OCI-M1 (cell line): Measurements from ENCODE around the gene SNRNP48.

ENCODE experiments used
- DNase-seq: peaks from one replicate; lab custom pipeline; 2025; lab: John Stamatoyannopoulos, UW

Gene SNRNP48

DNA sequence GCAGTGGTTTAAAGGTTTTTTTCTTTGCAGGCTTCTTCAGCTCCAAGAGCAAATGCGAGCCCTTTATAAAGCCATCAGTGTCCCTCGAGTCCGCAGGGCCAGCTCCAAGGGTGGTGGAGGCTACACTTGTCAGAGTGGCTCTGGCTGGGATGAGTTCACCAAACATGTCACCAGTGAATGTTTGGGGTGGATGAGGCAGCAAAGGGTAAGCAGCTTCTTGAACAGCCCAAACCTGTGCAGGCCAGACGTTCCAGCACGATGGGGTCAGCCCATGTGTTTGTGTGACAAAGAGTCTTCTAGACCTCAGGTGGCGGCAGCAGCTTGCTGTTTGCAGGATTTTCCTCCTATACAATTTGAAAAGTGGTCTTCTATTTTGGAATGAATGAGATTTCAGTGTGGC, 30.8 kb upstream of the SNRNP48 start:
- no peak for DNase-seq

- DNase-seq = peak; percentile 23
These were observed 30.2 kb upstream of the SNRNP48 start for GRCh38 chr6:7559651-7560385.

- DNase-seq = peak; percentile 22
These were observed 28.6 kb upstream of the SNRNP48 start for GRCh38 chr6:7561153-7561964.

DNA sequence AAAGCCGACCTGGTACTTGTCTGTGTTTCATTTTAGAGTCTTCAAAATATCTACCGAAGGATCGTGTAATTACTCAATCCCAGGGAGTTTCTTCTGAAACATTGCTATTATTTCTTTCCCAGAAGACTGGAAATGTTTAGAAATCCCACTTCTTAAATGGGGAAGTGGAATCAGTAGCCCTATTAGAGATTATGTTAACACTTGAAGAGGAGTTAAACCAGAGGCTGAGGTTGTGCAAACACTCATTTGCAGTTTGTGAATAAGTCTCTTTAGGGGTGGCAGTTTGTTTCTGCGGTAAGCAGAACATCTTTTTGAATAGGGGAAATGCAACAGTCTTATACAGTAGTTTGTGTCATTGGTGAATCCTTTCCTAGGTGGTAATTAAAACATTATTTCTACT, 27.2 kb upstream of the SNRNP48 start:
- DNase-seq = no peak

DNA sequence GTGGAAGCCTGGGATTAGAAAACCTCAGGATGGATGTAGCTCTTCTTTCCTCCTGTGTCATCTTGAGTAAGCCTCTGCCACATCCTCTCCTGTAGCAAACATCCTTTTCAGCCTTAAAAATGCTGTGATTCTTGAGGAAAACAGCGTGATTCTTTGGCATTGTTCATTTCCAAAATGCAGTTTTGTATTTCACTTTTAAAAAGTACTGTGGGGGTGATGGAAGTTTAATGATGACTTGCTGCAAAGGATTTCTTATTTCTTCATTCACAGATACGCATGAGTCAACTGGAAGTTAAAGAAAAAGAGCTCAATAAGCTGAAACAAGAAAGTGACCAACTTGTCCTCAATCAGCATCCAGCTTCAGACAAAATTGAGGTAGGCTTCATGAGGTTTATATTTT, 23.9 kb upstream of the SNRNP48 start:
- DNase-seq = no peak

GRCh38 chr6:7566617-7567173, 23.3 kb upstream of the SNRNP48 start:
- DNase-seq = peak; percentile 20

GRCh38 chr6:7568021-7568420, 22.0 kb upstream of the SNRNP48 start:
- no peak for DNase-seq

- no peak for DNase-seq
These were observed 20.9 kb upstream of the SNRNP48 start for GRCh38 chr6:7569082-7569481.

DNA sequence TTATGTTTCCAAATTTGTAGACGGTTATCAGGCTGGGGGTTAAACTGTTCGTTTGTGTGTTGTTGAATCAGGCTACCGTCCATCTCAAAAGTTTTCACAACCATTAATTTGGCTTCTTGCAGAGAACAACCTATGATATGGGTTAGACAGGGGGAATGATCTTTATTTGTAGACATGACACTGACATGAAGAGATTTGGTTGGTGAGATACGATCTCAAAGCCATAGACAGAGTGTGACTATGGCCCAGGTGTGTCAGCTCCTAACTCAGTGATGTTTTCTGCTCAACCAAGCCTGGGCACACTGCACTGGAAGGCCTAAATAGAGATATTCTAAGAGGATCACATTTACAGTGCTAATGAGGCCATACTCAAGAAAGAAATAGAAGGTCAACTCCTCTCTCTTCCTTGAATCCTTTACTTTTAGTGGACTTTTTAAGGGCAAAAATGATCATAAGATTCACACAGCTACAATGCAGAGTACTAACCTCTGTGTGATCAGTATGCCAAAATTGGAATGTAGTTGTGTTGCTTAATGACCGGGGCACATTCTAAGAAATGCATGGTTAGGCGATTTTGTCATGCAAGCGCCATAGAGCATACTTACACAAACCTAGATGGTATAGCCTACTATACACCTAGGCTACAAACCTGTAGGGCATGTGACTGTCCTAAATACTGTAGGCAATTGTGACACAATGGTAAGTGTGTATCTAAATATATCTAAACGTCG, 17.6 kb upstream of the SNRNP48 start:
- no peak for DNase-seq

DNA sequence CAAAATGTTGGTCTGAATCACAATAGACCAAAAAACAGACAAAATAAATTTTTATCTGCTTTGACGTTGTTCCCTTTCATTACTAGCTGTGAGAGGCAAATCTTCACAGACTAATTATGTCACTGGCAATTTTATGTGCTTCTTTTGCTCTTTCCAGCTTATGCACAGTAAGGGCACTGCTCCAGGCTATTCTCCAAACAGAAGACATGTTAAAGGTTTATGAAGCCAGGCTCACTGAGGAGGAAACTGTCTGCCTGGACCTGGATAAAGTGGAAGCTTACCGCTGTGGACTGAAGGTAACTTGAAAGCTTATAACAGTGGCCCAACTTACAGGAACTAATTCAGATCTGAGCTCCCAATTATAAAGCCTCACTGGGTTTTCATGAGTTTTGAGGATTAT, 15.5 kb upstream of the SNRNP48 start:
- no peak for DNase-seq

DNA sequence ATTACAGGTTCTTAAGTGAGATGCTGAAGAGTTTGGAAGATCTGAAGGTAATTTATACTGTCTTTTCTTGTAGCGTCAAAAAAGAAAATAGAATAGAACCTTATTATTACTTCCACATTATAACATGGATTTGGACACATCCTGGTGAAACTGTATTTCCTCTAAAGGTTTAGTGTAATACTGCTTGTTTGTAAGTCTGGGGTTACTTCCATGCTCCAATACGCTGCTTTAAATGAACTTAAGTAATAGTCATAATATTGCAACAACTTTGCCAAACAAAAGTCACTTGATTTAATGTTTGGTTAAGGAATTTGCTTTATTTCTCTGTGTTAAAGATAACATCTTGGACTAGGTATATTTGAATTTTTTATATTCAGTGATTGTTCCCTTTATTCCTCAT, 11.5 kb upstream of the SNRNP48 start:
- no peak for DNase-seq

GRCh38 chr6:7578931-7579330, 11.1 kb upstream of the SNRNP48 start:
- DNase-seq = no peak

DNA sequence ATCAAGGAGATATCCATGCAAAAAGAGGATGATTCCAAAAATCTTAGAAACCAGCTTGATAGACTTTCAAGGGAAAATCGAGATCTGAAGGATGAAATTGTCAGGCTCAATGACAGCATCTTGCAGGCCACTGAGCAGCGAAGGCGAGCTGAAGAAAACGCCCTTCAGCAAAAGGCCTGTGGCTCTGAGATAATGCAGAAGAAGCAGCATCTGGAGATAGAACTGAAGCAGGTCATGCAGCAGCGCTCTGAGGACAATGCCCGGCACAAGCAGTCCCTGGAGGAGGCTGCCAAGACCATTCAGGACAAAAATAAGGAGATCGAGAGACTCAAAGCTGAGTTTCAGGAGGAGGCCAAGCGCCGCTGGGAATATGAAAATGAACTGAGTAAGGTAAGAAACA, 10.1 kb upstream of the SNRNP48 start:
- peak; percentile 52 for DNase-seq

DNA sequence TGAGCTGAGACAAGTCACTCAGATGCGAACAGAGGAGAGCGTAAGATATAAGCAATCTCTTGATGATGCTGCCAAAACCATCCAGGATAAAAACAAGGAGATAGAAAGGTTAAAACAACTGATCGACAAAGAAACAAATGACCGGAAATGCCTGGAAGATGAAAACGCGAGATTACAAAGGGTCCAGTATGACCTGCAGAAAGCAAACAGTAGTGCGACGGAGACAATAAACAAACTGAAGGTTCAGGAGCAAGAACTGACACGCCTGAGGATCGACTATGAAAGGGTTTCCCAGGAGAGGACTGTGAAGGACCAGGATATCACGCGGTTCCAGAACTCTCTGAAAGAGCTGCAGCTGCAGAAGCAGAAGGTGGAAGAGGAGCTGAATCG, 9.5 kb upstream of the SNRNP48 start:
- DNase-seq = no peak

DNA sequence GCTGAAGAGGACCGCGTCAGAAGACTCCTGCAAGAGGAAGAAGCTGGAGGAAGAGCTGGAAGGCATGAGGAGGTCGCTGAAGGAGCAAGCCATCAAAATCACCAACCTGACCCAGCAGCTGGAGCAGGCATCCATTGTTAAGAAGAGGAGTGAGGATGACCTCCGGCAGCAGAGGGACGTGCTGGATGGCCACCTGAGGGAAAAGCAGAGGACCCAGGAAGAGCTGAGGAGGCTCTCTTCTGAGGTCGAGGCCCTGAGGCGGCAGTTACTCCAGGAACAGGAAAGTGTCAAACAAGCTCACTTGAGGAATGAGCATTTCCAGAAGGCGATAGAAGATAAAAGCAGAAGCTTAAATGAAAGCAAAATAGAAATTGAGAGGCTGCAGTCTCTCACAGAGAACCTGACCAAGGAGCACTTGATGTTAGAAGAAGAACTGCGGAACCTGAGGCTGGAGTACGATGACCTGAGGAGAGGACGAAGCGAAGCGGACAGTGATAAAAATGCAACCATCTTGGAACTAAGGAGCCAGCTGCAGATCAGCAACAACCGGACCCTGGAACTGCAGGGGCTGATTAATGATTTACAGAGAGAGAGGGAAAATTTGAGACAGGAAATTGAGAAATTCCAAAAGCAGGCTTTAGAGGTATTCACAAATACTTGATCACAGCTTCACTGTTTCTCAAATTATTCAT, 8.9 kb upstream of the SNRNP48 start:
- DNase-seq = no peak

- DNase-seq = no peak
These were observed 4.6 kb upstream of the SNRNP48 start for GRCh38 chr6:7585287-7585930.

- peak; percentile 38 for DNase-seq
These were observed 2.3 kb upstream of the SNRNP48 start for GRCh38 chr6:7587631-7588100.

- DNase-seq = no peak
These were observed 1.5 kb upstream of the SNRNP48 start for GRCh38 chr6:7588506-7588905.

- DNase-seq = peak; percentile 38
These were observed 777 bp upstream of the SNRNP48 start for GRCh38 chr6:7589221-7589620.

DNA sequence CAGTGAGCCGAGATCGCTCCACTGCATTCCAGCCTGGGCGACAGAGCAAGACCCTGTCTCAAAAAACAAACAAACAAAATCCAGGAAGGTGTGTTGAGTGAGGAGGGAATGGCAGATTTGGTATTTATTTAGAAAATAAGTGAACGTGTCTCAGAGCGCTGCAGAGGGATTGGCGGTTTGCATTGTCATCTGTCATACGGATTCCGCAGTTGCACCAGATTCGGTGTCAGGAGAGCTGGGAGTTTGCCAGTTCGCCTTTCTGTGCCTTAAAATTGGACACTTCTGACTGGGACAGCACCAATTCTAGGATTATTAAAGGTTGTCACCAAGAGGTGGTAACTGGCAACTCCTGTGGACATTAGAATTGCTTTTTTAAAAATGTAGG, 912 bp downstream of the SNRNP48 start:
- DNase-seq = peak; percentile 66

DNA sequence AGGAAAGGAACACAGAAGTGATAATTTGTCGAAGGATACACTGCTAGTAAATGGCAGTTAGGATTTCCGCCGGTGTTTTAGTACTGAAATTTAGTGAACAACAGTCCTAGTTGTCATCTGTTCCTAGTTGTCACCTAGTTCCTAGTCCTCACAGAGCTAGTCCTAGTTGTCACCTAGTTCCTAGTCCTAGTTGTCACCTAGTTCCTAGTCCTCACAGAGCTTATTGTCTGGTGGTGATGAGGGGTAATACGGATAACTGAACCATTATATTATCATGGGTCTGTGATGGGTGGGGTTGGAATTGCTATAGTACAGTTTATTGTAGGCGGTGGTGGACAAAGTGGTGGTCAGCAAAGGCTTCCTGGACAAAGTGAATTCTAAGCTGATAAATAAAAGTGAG, 1.8 kb downstream of the SNRNP48 start:
- DNase-seq = no peak
